ENCODE measurements around the gene CARD11. TPM values are rescaled to one million over a fixed set of nuclear protein-coding genes. Genes with fewer than 3 reads are reported as not detected.

The CARD11 gene
- total and polyA plus RNA-seq, 2 of the 4 experiments (the other 2 are of a cell fraction), result 0.18 to 0.26 TPM

DNA sequence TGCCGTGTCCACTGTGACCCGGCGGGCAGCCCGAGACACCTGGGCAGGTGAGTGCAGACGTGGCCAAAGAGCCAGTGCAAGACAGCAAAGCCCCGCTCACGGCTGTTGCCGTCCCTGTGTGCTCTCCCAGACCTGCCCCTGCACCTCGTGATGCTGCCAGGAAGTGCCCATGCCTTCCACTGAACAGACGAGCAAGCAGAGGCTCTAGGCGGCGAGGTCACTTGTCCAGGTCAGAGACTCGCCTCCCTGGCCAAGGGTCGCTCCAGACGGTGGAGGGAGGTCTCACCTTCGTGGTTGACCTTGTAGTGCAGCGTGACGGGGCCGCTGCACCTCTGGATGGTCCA is 121.3 kb downstream of the CARD11 start:
- CTCF ChIA-PET, result no interaction called here
- Histone ChIP-seq H3K18ac (ENCODE audit: low read depth, low read length) (no peak overlapping the region), H3K9ac (ENCODE audit: low read depth, low read length) (no peak overlapping the region), H3K56ac (ENCODE audit: extremely low read depth, insufficient read depth, low read length) (no peak overlapping the region), H2BK20ac (ENCODE audit: low read depth, low read length) (no peak overlapping the region), H4K20me1 (ENCODE audit: insufficient read depth, low read length) (no peaks in the 10 kb centered on the region), H3K9me3 (ENCODE audit: control insufficient read depth, insufficient read depth, low read length) (no peaks in the 10 kb centered on the region), H3K27me3 (ENCODE audit: control insufficient read depth, insufficient read depth, low read length) (peaks cover 18% of the 10 kb centered on the region; the same call in 1 of the 2 replicates), H3K4me2 (ENCODE audit: low read depth, low read length) (no peak overlapping the region), H2AK9ac (replicated peaks; ENCODE audit: low read depth, low read length, poor library complexity) (peak overlapping the region; percentile 65), H4K8ac (ENCODE audit: low read depth in 2 of 2, low read length in 2 of 2) (no peak overlapping the region), H2BK5ac (ENCODE audit: low read depth, low read length, poor library complexity, severe bottlenecking) (no peak overlapping the region), H3K36me3 (ENCODE audit: control insufficient read depth, insufficient read depth, low read length) (no peaks in the 10 kb centered on the region), H3K4ac (ENCODE audit: low read depth, low read length) (no peak overlapping the region), H3K4me3 (ENCODE audit: insufficient read depth, low read depth, low read length) (no peak overlapping the region), H4K91ac (ENCODE audit: insufficient read depth, low read depth, low read length) (no peak overlapping the region), H2BK15ac (ENCODE audit: low read depth, low read length) (no peak overlapping the region), H2AFZ (replicated peaks; ENCODE audit: low read length, poor library complexity) (no peak overlapping the region), H3K4me1 (ENCODE audit: control insufficient read depth, insufficient read depth, low read length) (no peaks in the 10 kb centered on the region), H3K14ac (replicated peaks; ENCODE audit: low read depth, low read length) (no peak overlapping the region), H3K27ac (ENCODE audit: insufficient read depth, low read length) (no peak overlapping the region), H2AK5ac (ENCODE audit: low read depth, low read length) (no peak overlapping the region), H2BK120ac (ENCODE audit: low read depth, low read length) (no peak overlapping the region), H3K9me1 (ENCODE audit: insufficient read depth, low read length) (no peaks in the 10 kb centered on the region), H4K5ac (ENCODE audit: low read depth, low read length) (no peak overlapping the region), H3K23ac (ENCODE audit: low read depth, low read length) (no peak overlapping the region), H3K79me1 (ENCODE audit: low read depth in 1 of 2, low read length in 2 of 2) (no peaks in the 10 kb centered on the region)
- BruUV-seq (replicated peaks), result no TSS peak
- POLR2A ChIA-PET (ENCODE audit: unreplicated experiment), result no interaction called here
- TF ChIP-seq, protein P1, sequence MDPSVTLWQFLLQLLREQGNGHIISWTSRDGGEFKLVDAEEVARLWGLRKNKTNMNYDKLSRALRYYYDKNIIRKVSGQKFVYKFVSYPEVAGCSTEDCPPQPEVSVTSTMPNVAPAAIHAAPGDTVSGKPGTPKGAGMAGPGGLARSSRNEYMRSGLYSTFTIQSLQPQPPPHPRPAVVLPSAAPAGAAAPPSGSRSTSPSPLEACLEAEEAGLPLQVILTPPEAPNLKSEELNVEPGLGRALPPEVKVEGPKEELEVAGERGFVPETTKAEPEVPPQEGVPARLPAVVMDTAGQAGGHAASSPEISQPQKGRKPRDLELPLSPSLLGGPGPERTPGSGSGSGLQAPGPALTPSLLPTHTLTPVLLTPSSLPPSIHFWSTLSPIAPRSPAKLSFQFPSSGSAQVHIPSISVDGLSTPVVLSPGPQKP (IDR thresholded peaks at IDR 0.05; ENCODE audit: borderline replicate concordance, low read depth, low read length), result no peak
- TF ChIP-seq, protein P2, sequence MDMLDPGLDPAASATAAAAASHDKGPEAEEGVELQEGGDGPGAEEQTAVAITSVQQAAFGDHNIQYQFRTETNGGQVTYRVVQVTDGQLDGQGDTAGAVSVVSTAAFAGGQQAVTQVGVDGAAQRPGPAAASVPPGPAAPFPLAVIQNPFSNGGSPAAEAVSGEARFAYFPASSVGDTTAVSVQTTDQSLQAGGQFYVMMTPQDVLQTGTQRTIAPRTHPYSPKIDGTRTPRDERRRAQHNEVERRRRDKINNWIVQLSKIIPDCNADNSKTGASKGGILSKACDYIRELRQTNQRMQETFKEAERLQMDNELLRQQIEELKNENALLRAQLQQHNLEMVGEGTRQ (IDR thresholded peaks at IDR 0.05; ENCODE audit: low read depth, low read length), result no peak
- TF ChIP-seq MXI1 (IDR thresholded peaks at IDR 0.05; ENCODE audit: borderline replicate concordance, low read depth, low read length) (no peak), RAD21 (IDR thresholded peaks at IDR 0.05; ENCODE audit: low read length) (no peak), SMC3 (IDR thresholded peaks at IDR 0.05; ENCODE audit: low read depth, low read length) (no peak), BHLHE40 (IDR thresholded peaks at IDR 0.05; ENCODE audit: low read depth, low read length) (no peak), FOS (IDR thresholded peaks at IDR 0.05; ENCODE audit: low read depth, low read length) (no peak), CHD1 (IDR thresholded peaks at IDR 0.05; ENCODE audit: low read depth, low read length) (no peak), CEBPB (IDR thresholded peaks at IDR 0.05; ENCODE audit: low read depth, low read length) (no peak), RCOR1 (IDR thresholded peaks at IDR 0.05; ENCODE audit: insufficient replicate concordance, low read length) (no peak), MAFK (IDR thresholded peaks at IDR 0.05; ENCODE audit: low read depth, low read length) (no peak), RFX5 (IDR thresholded peaks at IDR 0.05; ENCODE audit: low read depth, low read length) (no peak), MAZ (IDR thresholded peaks at IDR 0.05; ENCODE audit: borderline replicate concordance, low read depth, low read length) (no peak), POLR2A (IDR thresholded peaks at IDR 0.05; ENCODE audit: low read depth, low read length) (no peak)
- TF ChIP-seq, protein P3, sequence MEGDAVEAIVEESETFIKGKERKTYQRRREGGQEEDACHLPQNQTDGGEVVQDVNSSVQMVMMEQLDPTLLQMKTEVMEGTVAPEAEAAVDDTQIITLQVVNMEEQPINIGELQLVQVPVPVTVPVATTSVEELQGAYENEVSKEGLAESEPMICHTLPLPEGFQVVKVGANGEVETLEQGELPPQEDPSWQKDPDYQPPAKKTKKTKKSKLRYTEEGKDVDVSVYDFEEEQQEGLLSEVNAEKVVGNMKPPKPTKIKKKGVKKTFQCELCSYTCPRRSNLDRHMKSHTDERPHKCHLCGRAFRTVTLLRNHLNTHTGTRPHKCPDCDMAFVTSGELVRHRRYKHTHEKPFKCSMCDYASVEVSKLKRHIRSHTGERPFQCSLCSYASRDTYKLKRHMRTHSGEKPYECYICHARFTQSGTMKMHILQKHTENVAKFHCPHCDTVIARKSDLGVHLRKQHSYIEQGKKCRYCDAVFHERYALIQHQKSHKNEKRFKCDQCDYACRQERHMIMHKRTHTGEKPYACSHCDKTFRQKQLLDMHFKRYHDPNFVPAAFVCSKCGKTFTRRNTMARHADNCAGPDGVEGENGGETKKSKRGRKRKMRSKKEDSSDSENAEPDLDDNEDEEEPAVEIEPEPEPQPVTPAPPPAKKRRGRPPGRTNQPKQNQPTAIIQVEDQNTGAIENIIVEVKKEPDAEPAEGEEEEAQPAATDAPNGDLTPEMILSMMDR (conservative IDR thresholded peaks at IDR 0.05; ENCODE audit: low read depth, low read length), result no peak
- intact Hi-C loops (cut with micrococcal nuclease) (no loop called here), in situ Hi-C loops (cut with MboI; ENCODE audit: low sequenced_read_pairs) (no loop called here), dilution Hi-C loops (cut with HindIII; ENCODE audit: low sequenced_read_pairs, unreplicated experiment) (no loop called here)
- 54% methylated on average over 13 of the region's 19 CpGs; no CpG with 5 or more reads in 1 of the 2 experiments for WGBS, 2 experiments (ENCODE audit: extremely low coverage in 2 of 2, insufficient read length in 1 of 2)
- ATAC-seq (ENCODE audit: low read depth) (no peak), DNase-seq (no peak)

Data from IMR-90 (cell line).